Aorta (tissue), 5 donors: ENCODE results near the gene GCNT1. TPM values are rescaled to one million over a fixed set of nuclear protein-coding genes. Genes with fewer than 3 reads are reported as not detected.

Source experiments
- ATAC-seq: fragments of 200-7000 bp; cut with Tn5 transposase; one replicate; pipeline ENCODE4 v1.9.1; 2022; ENCODE audit warnings: moderate library complexity; ENCODE audit not compliant: low FRiP score
- DNase-seq, 2 donors: peaks; one replicate each; pipeline ENCODE4 v3.0.0-alpha.2; 2020
- H3K27ac ChIP-seq, 2 donors: one replicate each; pipeline ENCODE4 v1.5.1; 2013; ENCODE audit warnings: low read length in 2 of 2, mild to moderate bottlenecking in 2 of 2, moderate library complexity in 2 of 2, control low read depth in 1 of 2, inconsistent platforms in 1 of 2, low read depth in 1 of 2
- H3K27me3 ChIP-seq, 2 donors: one replicate each; pipeline ENCODE4 v1.6.1; 2013; ENCODE audit warnings: control low read depth in 1 of 2, low read length in 1 of 2, mild to moderate bottlenecking in 1 of 2, moderate library complexity in 1 of 2; ENCODE audit not compliant: insufficient read depth in 2 of 2, control insufficient read depth in 1 of 2
- H3K36me3 ChIP-seq, 2 donors: one replicate each; pipeline ENCODE4 v1.6.1; 2013; ENCODE audit warnings: control low read depth in 1 of 2, low read length in 1 of 2, mild to moderate bottlenecking in 1 of 2; ENCODE audit not compliant: insufficient read depth in 2 of 2, control insufficient read depth in 1 of 2
- H3K4me1 ChIP-seq, 2 donors: one replicate each; pipeline ENCODE4 v1.6.1; 2013; ENCODE audit warnings: low read length in 2 of 2, control low read depth in 1 of 2, mild to moderate bottlenecking in 1 of 2, moderate library complexity in 1 of 2; ENCODE audit not compliant: insufficient read depth in 2 of 2, control insufficient read depth in 1 of 2
- H3K4me3 ChIP-seq, 2 donors: one replicate each; pipeline ENCODE4 v1.5.1; 2013; ENCODE audit warnings: low read length in 2 of 2, control low read depth in 1 of 2, mild to moderate bottlenecking in 1 of 2
- H3K9me3 ChIP-seq: one replicate; pipeline ENCODE4 v1.6.1; 2013; ENCODE audit warnings: mild to moderate bottlenecking, low read length; ENCODE audit not compliant: control insufficient read depth
- WGBS, 2 donors: extraction: QIAGEN DNeasy Blood & Tissue Kit; methylation state at CpG; one replicate each; pipeline ENCODE4 v1.1.7; 2013; 5-methylcytosine and 5-hydroxymethylcytosine counted together
- intact Hi-C, 2 donors: fragments of 100-400 bp; cut with DNase I; formaldehyde crosslinking; loops; one replicate each; pipeline versions ENCODE4 v1.14.2 to v1.15.0; 2022
- polyA plus RNA-seq, 2 donors: library from polyadenylated mRNA; stranded (reverse); fragments of 200-250 nt; gene quantifications; one replicate each; pipeline ENCODE4 v1.2.3, GENCODE V29; 2013
- total RNA-seq, 2 donors: library from RNA; stranded (reverse); fragmentation: NEBNext Ultra II Directional; extraction: Animal tissue kit (Norgen Biotek cat#: 25700); gene quantifications; one replicate each; pipeline ENCODE4 v1.2.1, GENCODE V29; 2021
- donor health status: healthy with polysubstance abuse.
- donor health status: Bipolar disorder and iron deficiency.
- donor health status: DM: no; HTN: no; CAD: no.
- donor health status: DM: no; HTN: no; CAD: no.
- donor health status: DM: yes; HTN: yes; CAD: no.

Gene GCNT1
- total and polyA plus RNA-seq, 4 donors: 0.79 to 14.4 (median 5.6) TPM

GRCh38 chr9:76452839-76453238 is 6.1 kb upstream of the GCNT1 start:
- no peaks in the 10 kb centered on the region for H3K36me3 ChIP-seq
- ATAC-seq: no peak
- no peak overlapping the region for H3K27ac ChIP-seq
- intact Hi-C loops: no loop called here
- H3K4me3 ChIP-seq: no peak overlapping the region
- no peaks in the 10 kb centered on the region for H3K9me3 ChIP-seq
- DNase-seq: no peak
- 58 to 66% methylated on average over 1 of the region's 1 CpG for WGBS, 2 donors
- no peaks in the 10 kb centered on the region for H3K27me3 ChIP-seq
- H3K4me1 ChIP-seq: no peaks in the 10 kb centered on the region

GRCh38 chr9:76453785-76454184 is 5.2 kb upstream of the GCNT1 start:
- no peak overlapping the region for H3K4me3 ChIP-seq
- H3K36me3 ChIP-seq: no peaks in the 10 kb centered on the region
- intact Hi-C loops: no loop called here
- 85 to 99% methylated on average over 4 of the region's 4 CpGs for WGBS, 2 donors
- no peak for ATAC-seq
- no peaks in the 10 kb centered on the region for H3K9me3 ChIP-seq
- no peak overlapping the region for H3K27ac ChIP-seq
- no peak for DNase-seq
- H3K27me3 ChIP-seq: no peaks in the 10 kb centered on the region
- no peaks in the 10 kb centered on the region for H3K4me1 ChIP-seq

GRCh38 chr9:76454311-76454710 is 4.7 kb upstream of the GCNT1 start:
- intact Hi-C loops: no loop called here
- ATAC-seq (no peak), DNase-seq (no peak)
- H3K4me3 ChIP-seq: no peak overlapping the region
- H3K27ac ChIP-seq: no peak overlapping the region
- H3K36me3 ChIP-seq: no peaks in the 10 kb centered on the region
- H3K4me1 ChIP-seq: no peaks in the 10 kb centered on the region
- no peaks in the 10 kb centered on the region for H3K9me3 ChIP-seq
- WGBS, 2 donors: 53 to 59% methylated on average over 4 of the region's 4 CpGs
- H3K27me3 ChIP-seq: no peaks in the 10 kb centered on the region

GRCh38 chr9:76456202-76456926 is 2.6 kb upstream of the GCNT1 start:
- H3K9me3 ChIP-seq: no peaks in the 10 kb centered on the region
- H3K4me3 ChIP-seq: no peak overlapping the region
- ATAC-seq (no peak), DNase-seq (no peak)
- H3K27me3 ChIP-seq: no peaks in the 10 kb centered on the region
- no peaks in the 10 kb centered on the region for H3K36me3 ChIP-seq
- no peaks in the 10 kb centered on the region for H3K4me1 ChIP-seq
- intact Hi-C loops: no loop called here
- H3K27ac ChIP-seq: no peak overlapping the region
- WGBS, 2 donors: 84 to 88% methylated on average over 4 of the region's 4 CpGs

- Histone ChIP-seq H3K9me3 (no peaks in the 10 kb centered on the region), H3K4me3 (peak overlapping the region; percentile 12 to 62), H3K27me3 (no peaks in the 10 kb centered on the region), H3K36me3 (no peaks in the 10 kb centered on the region), H3K4me1 (no peaks in the 10 kb centered on the region), H3K27ac (no peak overlapping the region)
- DNase-seq: peak in 1 of 2 donors; percentile 58
- WGBS, 2 donors: 10 to 12% methylated on average over 32 of the region's 32 CpGs
- intact Hi-C loops: no loop called here
- ATAC-seq: peak; percentile 73
Measured at GRCh38 chr9:76459694-76460635, 983 bp downstream of the GCNT1 start.

- DNase-seq (no peak), ATAC-seq (no peak)
- intact Hi-C loops: no loop called here
- WGBS, 2 donors: 64 to 74% methylated on average over 1 of the region's 1 CpG
- Histone ChIP-seq H3K4me1 (no peaks in the 10 kb centered on the region), H3K36me3 (no peaks in the 10 kb centered on the region), H3K27me3 (no peaks in the 10 kb centered on the region), H3K9me3 (no peaks in the 10 kb centered on the region), H3K4me3 (no peak overlapping the region), H3K27ac (no peak overlapping the region)
Measured at GRCh38 chr9:76462126-76462525, 3.1 kb downstream of the GCNT1 start.

GRCh38 chr9:76463211-76463610 is 4.2 kb downstream of the GCNT1 start:
- Histone ChIP-seq H3K27me3 (no peaks in the 10 kb centered on the region), H3K4me3 (no peak overlapping the region), H3K36me3 (no peaks in the 10 kb centered on the region), H3K9me3 (no peaks in the 10 kb centered on the region), H3K27ac (no peak overlapping the region), H3K4me1 (no peaks in the 10 kb centered on the region)
- no peak for ATAC-seq
- intact Hi-C loops: no loop called here
- WGBS, 2 donors: 95 to 98% methylated on average over 4 of the region's 4 CpGs
- DNase-seq: no peak

- Histone ChIP-seq H3K4me1 (no peaks in the 10 kb centered on the region), H3K36me3 (no peaks in the 10 kb centered on the region), H3K27ac (no peak overlapping the region), H3K9me3 (no peaks in the 10 kb centered on the region), H3K27me3 (no peaks in the 10 kb centered on the region), H3K4me3 (no peak overlapping the region)
- 90 to 91% methylated on average over 1 of the region's 1 CpG for WGBS, 2 donors
- DNase-seq: no peak
- ATAC-seq: no peak
- intact Hi-C loops: no loop called here
Measured at GRCh38 chr9:76464706-76465105, 5.7 kb downstream of the GCNT1 start.
